Measurements from ENCODE around the gene LATS1. TPM values are rescaled to one million over a fixed set of nuclear protein-coding genes. Genes with fewer than 3 reads are reported as not detected.
A peak's percentile ranks its signal among the peaks of the same experiment; 100 is the strongest.
"Not testable (repeated sequence)": the region's sequence is repeated elsewhere in the genome, so short reads cannot be mapped to it uniquely, and the experiment has no call there.

LATS1 gene
- total and polyA plus RNA-seq, 8 donors: 3.8 to 109 (median 18.8) TPM

DNA sequence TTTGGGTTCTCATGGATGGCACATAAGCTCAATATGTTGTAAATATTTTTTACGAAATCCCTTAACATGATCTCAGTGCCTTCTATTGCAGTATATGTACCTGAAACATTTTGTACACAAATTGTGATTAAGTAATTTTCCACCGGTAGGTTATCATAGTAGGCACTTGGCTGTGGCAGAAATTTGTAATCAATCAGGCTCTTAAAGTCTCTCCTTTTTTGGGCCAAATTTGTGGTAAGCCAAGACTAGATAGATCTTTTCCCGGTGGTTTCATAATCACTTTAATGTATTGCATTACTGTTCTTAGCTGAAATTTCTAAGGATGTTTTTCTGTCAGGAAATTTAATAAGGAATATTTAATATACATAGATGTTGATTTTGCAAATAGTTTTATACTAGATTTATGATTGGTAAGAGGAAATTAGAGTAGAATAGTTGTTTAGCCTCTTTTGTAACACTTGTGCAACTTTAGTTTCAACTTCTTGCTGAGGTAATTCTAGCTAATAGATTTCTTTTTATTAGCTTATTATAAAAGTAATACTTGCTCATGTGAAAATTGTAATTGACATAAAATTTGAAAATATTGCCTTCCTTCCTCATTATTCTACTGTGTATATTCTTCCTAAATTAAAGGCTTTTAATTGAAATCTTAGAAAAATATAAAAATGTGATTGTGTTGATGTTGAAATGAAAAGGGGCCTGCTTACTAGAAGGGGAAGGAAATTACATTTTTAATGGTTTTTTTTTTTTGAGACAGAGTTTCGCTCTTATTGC, 34.9 kb upstream of the LATS1 start:
- DNase-seq: no peak
- Histone ChIP-seq H3K4me3 (no peak overlapping the region), H3K27me3 (no peaks in the 10 kb centered on the region), H3K9me3 (no peaks in the 10 kb centered on the region), H3K27ac (peak overlapping the region in 2 of 5 donors; percentile 7 to 50), H3K36me3 (peaks cover 0 to 11% (median 4%) of the 10 kb centered on the region in 4 donors), H3K4me1 (peaks cover 8 to 68% (median 49%) of the 10 kb centered on the region in 4 donors)
- TF ChIP-seq, protein P1, sequence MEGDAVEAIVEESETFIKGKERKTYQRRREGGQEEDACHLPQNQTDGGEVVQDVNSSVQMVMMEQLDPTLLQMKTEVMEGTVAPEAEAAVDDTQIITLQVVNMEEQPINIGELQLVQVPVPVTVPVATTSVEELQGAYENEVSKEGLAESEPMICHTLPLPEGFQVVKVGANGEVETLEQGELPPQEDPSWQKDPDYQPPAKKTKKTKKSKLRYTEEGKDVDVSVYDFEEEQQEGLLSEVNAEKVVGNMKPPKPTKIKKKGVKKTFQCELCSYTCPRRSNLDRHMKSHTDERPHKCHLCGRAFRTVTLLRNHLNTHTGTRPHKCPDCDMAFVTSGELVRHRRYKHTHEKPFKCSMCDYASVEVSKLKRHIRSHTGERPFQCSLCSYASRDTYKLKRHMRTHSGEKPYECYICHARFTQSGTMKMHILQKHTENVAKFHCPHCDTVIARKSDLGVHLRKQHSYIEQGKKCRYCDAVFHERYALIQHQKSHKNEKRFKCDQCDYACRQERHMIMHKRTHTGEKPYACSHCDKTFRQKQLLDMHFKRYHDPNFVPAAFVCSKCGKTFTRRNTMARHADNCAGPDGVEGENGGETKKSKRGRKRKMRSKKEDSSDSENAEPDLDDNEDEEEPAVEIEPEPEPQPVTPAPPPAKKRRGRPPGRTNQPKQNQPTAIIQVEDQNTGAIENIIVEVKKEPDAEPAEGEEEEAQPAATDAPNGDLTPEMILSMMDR (IDR thresholded peaks at IDR 0.05): no peak
- TF ChIP-seq EP300 (IDR thresholded peaks at IDR 0.05) (no peak), POLR2A (IDR thresholded peaks at IDR 0.05) (no peak), POLR2AphosphoS5 (IDR thresholded peaks at IDR 0.05) (no peak)
- intact Hi-C loops (cut with DNase I; ENCODE audit: low total_unique reads): no loop called here
- WGBS, 5 donors: 60 to 80% (median 75%) methylated on average over 4 of the region's 4 CpGs

DNA sequence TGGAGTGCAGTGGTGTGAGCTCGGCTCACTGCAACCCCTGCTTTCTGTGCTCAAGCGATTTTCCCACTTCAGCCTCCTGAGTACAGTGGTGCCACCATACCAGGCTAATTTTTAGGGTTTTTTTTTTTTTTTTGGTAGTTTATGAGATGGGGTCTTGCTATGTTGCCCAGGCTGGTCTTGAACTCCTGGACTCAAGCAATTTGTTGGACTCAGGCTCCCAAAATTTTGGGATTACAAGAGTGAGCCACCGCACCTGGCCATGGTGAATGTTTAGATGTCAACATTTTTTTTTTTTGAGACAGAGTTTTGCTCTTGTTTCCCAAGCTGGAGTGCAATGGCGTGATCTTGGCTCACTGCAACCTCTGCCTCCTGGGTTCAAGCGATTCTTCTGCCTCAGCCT, 34.0 kb upstream of the LATS1 start:
- H3K9me3 ChIP-seq; intact Hi-C loops (cut with DNase I; ENCODE audit: low total_unique reads); DNase-seq; H3K27ac ChIP-seq; H3K4me3 ChIP-seq; H3K36me3 ChIP-seq; H3K27me3 ChIP-seq: not testable (repeated sequence)
- 91 to 98% (median 94%) methylated on average over 5 of the region's 5 CpGs for WGBS, 5 donors
- H3K4me1 ChIP-seq: peaks cover 8 to 61% (median 45%) of the 10 kb centered on the region in 4 donors

DNA sequence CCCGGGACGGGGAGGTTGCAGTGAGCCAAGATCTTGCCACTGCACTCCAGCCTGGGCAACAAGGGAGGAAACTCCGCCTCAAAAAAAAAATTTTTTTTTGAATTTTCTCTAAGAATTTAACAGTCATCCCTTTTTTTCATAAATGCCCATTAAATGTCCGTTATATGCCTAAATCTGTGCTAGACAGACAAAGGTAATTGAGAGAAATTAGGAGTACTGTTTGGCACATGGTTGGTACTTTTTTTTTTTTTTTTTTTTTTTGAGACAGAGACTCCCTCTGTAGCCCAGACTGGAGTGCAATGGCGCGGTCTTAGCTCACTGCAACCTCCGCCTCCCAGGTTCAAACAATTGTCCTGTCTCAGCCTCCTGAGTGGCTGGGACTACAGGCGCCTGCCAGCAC, 33.3 kb upstream of the LATS1 start:
- no peaks in the 10 kb centered on the region for H3K36me3 ChIP-seq
- DNase-seq: no peak
- peaks cover 8 to 64% (median 47%) of the 10 kb centered on the region in 4 donors for H3K4me1 ChIP-seq
- no peaks in the 10 kb centered on the region for H3K27me3 ChIP-seq
- 80 to 93% (median 93%) methylated on average over 8 of the region's 8 CpGs for WGBS, 5 donors
- H3K27ac ChIP-seq: no peak overlapping the region
- H3K9me3 ChIP-seq: no peaks in the 10 kb centered on the region
- H3K4me3 ChIP-seq: peak overlapping the region in 2 of 4 donors; percentile 92 to 95
- intact Hi-C loops (cut with DNase I; ENCODE audit: low total_unique reads): no loop called here
- TF ChIP-seq EP300 (IDR thresholded peaks at IDR 0.05) (no peak), POLR2A (IDR thresholded peaks at IDR 0.05) (no peak), POLR2AphosphoS5 (IDR thresholded peaks at IDR 0.05) (no peak)
- TF ChIP-seq, protein P1 (IDR thresholded peaks at IDR 0.05): no peak

DNA sequence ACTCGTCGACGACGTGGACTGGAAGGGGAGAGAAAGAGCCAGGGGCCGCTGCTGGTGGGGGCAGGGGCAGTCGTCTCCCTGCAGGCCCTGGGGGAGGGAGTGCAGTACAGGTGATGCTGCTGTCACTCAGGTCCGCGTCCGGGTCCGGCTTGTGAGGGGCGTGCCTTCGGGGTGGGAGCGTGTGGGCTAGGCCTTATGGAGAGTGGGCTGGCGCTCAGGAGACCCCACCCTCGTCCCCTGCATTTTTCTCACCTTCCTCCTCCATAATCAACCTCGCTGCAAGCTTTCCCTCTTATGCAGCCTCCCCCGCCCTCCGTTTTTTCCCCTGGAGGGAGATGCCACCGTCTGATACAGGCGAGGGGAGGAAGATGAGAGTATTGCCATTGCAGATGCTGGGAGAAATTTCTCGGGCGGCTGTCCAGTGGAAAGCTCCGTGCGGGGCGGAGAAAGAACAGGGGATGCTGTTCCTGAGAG, 32.3 kb upstream of the LATS1 start:
- Histone ChIP-seq H3K27me3 (no peaks in the 10 kb centered on the region), H3K4me1 (peaks cover 8 to 63% (median 45%) of the 10 kb centered on the region in 4 donors), H3K27ac (peak overlapping the region; percentile 91 to 96 (median 94)), H3K36me3 (no peaks in the 10 kb centered on the region), H3K9me3 (no peaks in the 10 kb centered on the region), H3K4me3 (peak overlapping the region; percentile 85 to 95 (median 94))
- DNase-seq: peak; percentile 30 to 85
- WGBS, 5 donors: 0 to 1% (median 1%) methylated on average over 19 to 25 of the region's 25 CpGs
- intact Hi-C loops (cut with DNase I; ENCODE audit: low total_unique reads): no loop called here
- TF ChIP-seq POLR2A (IDR thresholded peaks at IDR 0.05) (no peak), POLR2AphosphoS5 (IDR thresholded peaks at IDR 0.05) (no peak), EP300 (IDR thresholded peaks at IDR 0.05) (no peak)

DNA sequence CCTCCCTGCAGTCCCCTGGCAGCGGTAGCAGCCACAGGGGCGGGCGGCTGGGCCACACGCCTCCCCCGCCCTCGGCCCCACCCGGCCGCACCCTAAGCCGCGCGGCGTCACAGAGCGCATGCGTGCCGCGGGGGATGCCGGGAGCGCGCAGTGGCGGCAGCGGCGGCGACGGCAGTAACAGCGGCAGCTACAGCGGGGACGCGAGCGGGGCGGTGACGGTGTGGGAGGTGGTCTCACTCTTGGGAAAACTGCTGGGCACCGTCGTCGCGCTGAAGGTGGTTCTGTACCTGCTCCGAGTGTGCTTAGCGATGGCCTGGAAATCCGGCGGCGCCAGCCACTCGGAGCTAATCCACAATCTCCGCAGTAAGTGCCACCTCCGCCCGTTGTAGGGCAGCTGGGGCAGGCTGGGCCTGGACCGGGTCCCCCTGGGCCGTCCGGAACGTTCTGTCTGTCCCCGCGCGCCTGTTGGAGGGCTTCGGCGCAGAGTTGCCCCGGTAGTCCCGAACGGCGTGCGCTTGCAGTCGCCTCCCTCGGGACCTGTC, 31.8 kb upstream of the LATS1 start, which contains the start of gene PCMT1:
TSS of gene PCMT1 (plus strand) at position 148 of the 542 bp plus-strand sequence. CDS start at position 309, 161 bp downstream.
- intact Hi-C loops (cut with DNase I; ENCODE audit: low total_unique reads): no loop called here
- no peaks in the 10 kb centered on the region for H3K9me3 ChIP-seq
- DNase-seq: peak; percentile 93 to 98
- TF ChIP-seq, protein P1 (IDR thresholded peaks at IDR 0.05): no peak
- TF ChIP-seq POLR2AphosphoS5 (IDR thresholded peaks at IDR 0.05) (peak; percentile 95 to 98 (median 98)), EP300 (IDR thresholded peaks at IDR 0.05) (no peak), POLR2A (IDR thresholded peaks at IDR 0.05) (peak in 1 of 4 donors; percentile 47)
- no peaks in the 10 kb centered on the region for H3K27me3 ChIP-seq
- H3K4me1 ChIP-seq: peaks cover 8 to 66% (median 46%) of the 10 kb centered on the region in 4 donors
- H3K36me3 ChIP-seq: no peaks in the 10 kb centered on the region
- peak within 1 kb of the TSS; percentile 91 to 96 (median 94) for H3K27ac ChIP-seq
- 0 to 1% (median 0%) methylated on average over 14 to 60 of the region's 60 CpGs for WGBS, 5 donors
- peak within 1 kb of the TSS; percentile 85 to 95 (median 94) for H3K4me3 ChIP-seq

DNA sequence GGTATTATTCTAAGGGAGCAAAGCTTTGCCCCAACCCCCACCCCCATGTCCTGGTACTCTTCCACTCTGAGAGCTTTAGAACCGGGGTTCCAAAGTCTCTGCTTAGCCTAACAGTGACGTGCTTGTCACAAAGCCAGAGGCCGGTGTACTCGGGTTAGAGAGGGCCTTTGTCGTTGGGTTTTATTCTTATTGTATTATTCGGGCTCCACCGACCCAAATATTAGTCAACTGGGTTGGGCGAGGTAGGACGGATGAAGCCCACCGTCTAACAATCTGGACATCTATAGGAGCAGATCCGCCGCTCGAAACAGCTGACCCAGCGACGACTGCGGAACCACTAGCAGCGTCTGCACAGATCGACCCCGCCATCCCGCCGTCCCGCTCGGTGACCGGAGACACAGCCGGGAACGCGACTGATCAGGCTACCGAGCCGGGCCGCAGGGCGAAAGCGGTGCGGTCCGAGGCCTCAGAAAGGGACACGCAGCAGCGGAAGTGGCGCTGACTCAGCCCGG, 31.2 kb upstream of the LATS1 start:
- Histone ChIP-seq H3K4me1 (peaks cover 8 to 66% (median 46%) of the 10 kb centered on the region in 4 donors), H3K27ac (peak overlapping the region; percentile 91 to 96 (median 94)), H3K4me3 (peak overlapping the region; percentile 85 to 95 (median 94))
- H3K36me3 ChIP-seq; DNase-seq; H3K27me3 ChIP-seq; intact Hi-C loops (cut with DNase I; ENCODE audit: low total_unique reads); H3K9me3 ChIP-seq: not testable (repeated sequence)
- WGBS, 5 donors: 0 to 1% (median 1%) methylated on average over 15 to 26 of the region's 38 CpGs
